ENCODE results near the gene FOXL2. TPM values are rescaled to one million over a fixed set of nuclear protein-coding genes. Genes with fewer than 3 reads are reported as not detected.

FOXL2 gene
- total RNA-seq, 4 donors from 2014 or later = not detected

GRCh38 chr3:138971766-138972320 lies 24.9 kb upstream of the FOXL2 start:
- no peak for DNase-seq
- TF ChIP-seq CTCF (IDR thresholded peaks at IDR 0.05) = no peak
- H3K36me3 ChIP-seq = no peaks in the 10 kb centered on the region
- intact Hi-C loops (cut with DNase I) = no loop called here
- H3K4me3 ChIP-seq (replicated peaks in 1 of 3) = no peak overlapping the region
- WGBS, 2 donors = 69 to 70% methylated on average over 5 to 6 of the region's 6 CpGs
- no peaks in the 10 kb centered on the region for H3K27me3 ChIP-seq
- H3K9me3 ChIP-seq = no peaks in the 10 kb centered on the region
- no peaks in the 10 kb centered on the region for H3K4me1 ChIP-seq
- no peak overlapping the region for H3K27ac ChIP-seq

- Histone ChIP-seq H3K4me1 (no peaks in the 10 kb centered on the region), H3K4me3 (replicated peaks in 1 of 3) (no peak overlapping the region), H3K36me3 (no peaks in the 10 kb centered on the region), H3K27me3 (peaks cover 14% of the 10 kb centered on the region), H3K9me3 (no peaks in the 10 kb centered on the region), H3K27ac (no peak overlapping the region)
- no peak for TF ChIP-seq POLR2A (IDR thresholded peaks at IDR 0.05)
- TF ChIP-seq CTCF (IDR thresholded peaks at IDR 0.05) = no peak
- no peak for DNase-seq
- intact Hi-C loops (cut with DNase I) = no loop called here
Measured at GRCh38 chr3:138964923-138965322, 18.0 kb upstream of the FOXL2 start.

DNA sequence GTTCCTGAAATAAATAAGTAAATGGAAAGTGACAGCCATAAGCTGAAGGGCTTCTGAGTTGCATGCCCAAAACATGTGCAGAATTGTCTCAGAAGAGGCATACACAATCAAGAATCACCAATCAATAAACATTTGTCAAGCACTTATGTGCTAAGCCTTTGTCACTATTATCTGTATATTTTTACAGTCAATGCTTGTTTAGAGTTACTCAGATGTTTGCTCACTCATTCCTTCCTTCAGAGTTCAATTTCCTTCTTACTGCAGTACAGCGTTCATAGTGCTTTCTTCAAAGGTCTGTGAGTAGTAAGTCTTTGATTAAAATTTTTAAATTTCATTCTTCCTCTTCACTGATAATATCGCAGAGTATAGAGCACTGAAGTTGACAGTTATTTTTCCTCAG lies 17.3 kb upstream of the FOXL2 start:
- Histone ChIP-seq H3K4me1 (no peaks in the 10 kb centered on the region), H3K4me3 (replicated peaks in 1 of 3) (no peak overlapping the region), H3K9me3 (no peaks in the 10 kb centered on the region), H3K27ac (no peak overlapping the region), H3K36me3 (no peaks in the 10 kb centered on the region), H3K27me3 (peaks cover 16% of the 10 kb centered on the region)
- no peak for TF ChIP-seq CTCF (IDR thresholded peaks at IDR 0.05)
- TF ChIP-seq POLR2A (IDR thresholded peaks at IDR 0.05) = no peak
- WGBS, 2 donors = 95 to 96% methylated on average over 2 of the region's 2 CpGs
- intact Hi-C loops (cut with DNase I) = no loop called here
- DNase-seq = no peak

GRCh38 chr3:138962854-138963560 lies 16.1 kb upstream of the FOXL2 start:
- Histone ChIP-seq H3K27ac (no peak overlapping the region), H3K4me1 (no peaks in the 10 kb centered on the region), H3K36me3 (no peaks in the 10 kb centered on the region), H3K27me3 (peaks cover 18% of the 10 kb centered on the region), H3K9me3 (no peaks in the 10 kb centered on the region), H3K4me3 (replicated peaks in 1 of 3) (no peak overlapping the region)
- WGBS, 2 donors = 38 to 58% methylated on average over 6 to 7 of the region's 8 CpGs
- intact Hi-C loops (cut with DNase I) = no loop called here
- DNase-seq = no peak
- no peak for TF ChIP-seq POLR2A (IDR thresholded peaks at IDR 0.05)
- no peak for TF ChIP-seq CTCF (IDR thresholded peaks at IDR 0.05)

- Histone ChIP-seq H3K27ac (no peak overlapping the region), H3K4me1 (no peaks in the 10 kb centered on the region), H3K4me3 (replicated peaks in 1 of 3) (no peak overlapping the region), H3K27me3 (peaks cover 18% of the 10 kb centered on the region), H3K36me3 (no peaks in the 10 kb centered on the region), H3K9me3 (no peaks in the 10 kb centered on the region)
- TF ChIP-seq POLR2A (IDR thresholded peaks at IDR 0.05) = no peak
- TF ChIP-seq CTCF (IDR thresholded peaks at IDR 0.05) = no peak
- intact Hi-C loops (cut with DNase I) = no loop called here
- no peak for DNase-seq
- 5 to 12% methylated on average over 16 to 36 of the region's 36 CpGs for WGBS, 2 donors
Measured at GRCh38 chr3:138960417-138960852, 13.5 kb upstream of the FOXL2 start.

Data from thyroid gland (tissue), 4 donors.